HepG2 (cell line): ENCODE measurements around the gene LRSAM1. TPM values are rescaled to one million over a fixed set of nuclear protein-coding genes. Genes with fewer than 3 reads are reported as not detected.

Experiments used
- ATAC-seq: fragments of 200-7000 bp; cut with Tn5 transposase; 3 replicates; pipeline ENCODE4 v1.9.1; 2020; ENCODE audit warnings: mild to moderate bottlenecking, moderate library complexity
- BruUV-seq: library from RNA; stranded (reverse); fragments of 400-500 nt; replicated peaks from 2 replicates; lab custom pipeline; 2021; lab: Mats Ljungman, UMichigan
- CTCF ChIA-PET: fragments of 300-600 bp; formaldehyde crosslinking; extraction: SDS; loops from one replicate; lab custom pipeline; 2021; ENCODE audit warnings: low total read pairs, inconsistent platforms, low intra/inter-chr PET ratio; lab: Yijun Ruan, JAX
- POLR2A ChIA-PET: fragments of 350-600 bp; sonication (Branson Sonifier 250); formaldehyde crosslinking; loops from one replicate; lab custom pipeline; 2020; ENCODE audit warnings: antibody characterized with exemption, inconsistent platforms; lab: Yijun Ruan, JAX
- DNase-seq: peaks from one replicate; pipeline ENCODE4 v3.0.0-alpha.2; 2015; ENCODE audit warnings: low spot score
- FAIRE-seq: peaks from 3 replicates; lab custom pipeline; 2011; peaks lifted over from hg19 to GRCh38; lab: Jason Lieb, UNC
- H2AFZ ChIP-seq: one replicate; pipeline ENCODE4 v1.6.1; 2011; ENCODE audit warnings: low read length, inconsistent platforms
- H3K27ac ChIP-seq: fragments of 300-600 bp; 3 replicates; pipeline ENCODE4 v1.8.0; 2011; ENCODE audit warnings: mixed run types, mild to moderate bottlenecking, mixed read lengths, low read length, inconsistent platforms; ENCODE audit not compliant: insufficient read depth; ENCODE audit errors: extremely low read length
- H3K27me3 ChIP-seq, 2 experiments: fragments of 200-600 bp in 1 of 2; 2 replicates in 1 of 2; 3 replicates in 1 of 2; pipeline versions ENCODE4 v1.6.0 to v1.8.0; 2011; ENCODE audit warnings: low read length in 2 of 2, mild to moderate bottlenecking in 2 of 2, moderate library complexity in 2 of 2, inconsistent platforms in 1 of 2; ENCODE audit not compliant: insufficient read depth in 2 of 2, control insufficient read depth in 1 of 2
- H3K36me3 ChIP-seq, 2 experiments: fragments of 200-600 bp in 1 of 2; replicated peaks in 1 of 2; 2 replicates in 1 of 2; 3 replicates in 1 of 2; pipeline versions ENCODE4 v1.5.1 to v1.8.0; 2011; ENCODE audit warnings: low read length in 2 of 2, inconsistent platforms in 1 of 2; ENCODE audit not compliant: insufficient read depth in 2 of 2, control insufficient read depth in 1 of 2
- H3K4me1 ChIP-seq: 2 replicates; pipeline ENCODE4 v1.5.1; 2012; ENCODE audit warnings: low read length, inconsistent platforms; ENCODE audit not compliant: insufficient read depth
- H3K4me2 ChIP-seq: 2 replicates; pipeline ENCODE4 v1.6.0; 2011; ENCODE audit warnings: low read depth, low read length, inconsistent platforms
- H3K4me3 ChIP-seq, 3 experiments: fragments of 200-600 bp in 1 of 3; sonication (generic), shearing (Covaris generic) in 1 of 3; replicated peaks in 1 of 3; 2 replicates each; pipeline ENCODE4 v1.5.1; 2011 to 2016; ENCODE audit warnings: low read length in 3 of 3, inconsistent platforms in 2 of 3, low read depth in 2 of 3, mild to moderate bottlenecking in 2 of 3, control low read depth in 1 of 3, mixed read lengths in 1 of 3; ENCODE audit not compliant: insufficient read depth in 1 of 3
- H3K79me2 ChIP-seq: one replicate; pipeline ENCODE4 v1.6.1; 2011; ENCODE audit warnings: low read length, inconsistent platforms; ENCODE audit not compliant: insufficient read depth
- H3K9ac ChIP-seq: 2 replicates; pipeline ENCODE4 v1.6.0; 2011; ENCODE audit warnings: mild to moderate bottlenecking, low read depth, low read length, inconsistent platforms; ENCODE audit not compliant: insufficient read depth
- H3K9me3 ChIP-seq: 2 replicates; pipeline ENCODE4 v1.5.1; 2012; ENCODE audit warnings: mild to moderate bottlenecking, low read length
- H4K20me1 ChIP-seq: 2 replicates; pipeline ENCODE4 v1.6.0; 2011; ENCODE audit warnings: inconsistent platforms, mild to moderate bottlenecking, low read length, moderate library complexity; ENCODE audit not compliant: insufficient read depth
- CBX2 ChIP-seq, 2 experiments: fragments of 200-600 bp in 1 of 2; sonication (generic); formaldehyde crosslinking in 1 of 2; IDR thresholded peaks; 2 replicates each; pipeline versions ENCODE4 v1.7.0 to v1.8.1; 2018 to 2022; ENCODE audit warnings: low read depth in 2 of 2, low read length in 1 of 2, mild to moderate bottlenecking in 1 of 2, missing genetic modification reagents in 1 of 2
- ISX ChIP-seq: sonication (generic); formaldehyde crosslinking; conservative IDR thresholded peaks from 2 replicates; pipeline ENCODE4 v1.5.0; 2020; ENCODE audit warnings: missing genetic modification reagents
- KLF13 ChIP-seq: sonication (generic); formaldehyde crosslinking; IDR thresholded peaks from 2 replicates; pipeline ENCODE4 v1.4.0; 2020; ENCODE audit warnings: mild to moderate bottlenecking, missing genetic modification reagents
- MXD3 ChIP-seq: IDR thresholded peaks from 2 replicates; pipeline ENCODE4 v1.6.1; 2016; ENCODE audit warnings: mild to moderate bottlenecking, missing biosample characterization, missing genetic modification reagents
- NAIF1 ChIP-seq: sonication (generic); formaldehyde crosslinking; IDR thresholded peaks from 2 replicates; pipeline ENCODE4 v1.5.0; 2020; ENCODE audit warnings: mild to moderate bottlenecking, missing genetic modification reagents, borderline replicate concordance
- PAXIP1 ChIP-seq: sonication (generic); formaldehyde crosslinking; conservative IDR thresholded peaks from 2 replicates; pipeline ENCODE4 v1.4.0; 2020; ENCODE audit warnings: mild to moderate bottlenecking, missing genetic modification reagents, moderate library complexity
- RBAK ChIP-seq: sonication (generic); formaldehyde crosslinking; IDR thresholded peaks from 2 replicates; pipeline ENCODE4 v1.5.1; 2020; ENCODE audit warnings: mild to moderate bottlenecking, missing genetic modification reagents
- ZBTB37 ChIP-seq: sonication (generic); formaldehyde crosslinking; IDR thresholded peaks from 2 replicates; pipeline ENCODE4 v1.4.0; 2020; ENCODE audit warnings: mild to moderate bottlenecking, missing genetic modification reagents
- ZFAT ChIP-seq: sonication (generic); formaldehyde crosslinking; conservative IDR thresholded peaks from 2 replicates; pipeline ENCODE4 v1.8.1; 2023; ENCODE audit warnings: missing genetic modification reagents, inconsistent platforms
- ZNF614 ChIP-seq: IDR thresholded peaks from 2 replicates; pipeline ENCODE4 v1.6.1; 2018; ENCODE audit warnings: missing biosample characterization, missing genetic modification reagents, inconsistent platforms, borderline replicate concordance
- ZNF740 ChIP-seq: sonication (generic); formaldehyde crosslinking; IDR thresholded peaks from 2 replicates; pipeline ENCODE4 v1.4.0; 2020; ENCODE audit warnings: missing genetic modification reagents
- WGBS: methylation state at CpG from one replicate; pipeline ENCODE4 v1.1.6; 2017; ENCODE audit warnings: low lambda C conversion rate; 5-methylcytosine and 5-hydroxymethylcytosine counted together
- in situ Hi-C: cut with HindIII; loops from 2 replicates; pipeline ENCODE4 v1.10.0; 2017; ENCODE audit warnings: low pct_unique_long_range_greater_than_20kb; ENCODE audit not compliant: extremely low pct_ligation_motif_present
- intact Hi-C: fragments of 100-400 bp; cut with micrococcal nuclease; formaldehyde crosslinking; loops from one replicate; pipeline ENCODE4 v1.10.0; 2022; ENCODE audit not compliant: unreplicated experiment
- polyA plus RNA-seq, 8 experiments: library from polyadenylated mRNA; depleted of rRNA in 3 of 8; stranded (reverse) in 7 of 8; unstranded in 1 of 8; fragments of >200 nt; fragmentation: Illumina TruSeq in 4 of 8; extraction: Trizol in 4 of 8; gene quantifications; 2 replicates each; pipeline versions ENCODE4 v1.2.1 to v1.2.3, GENCODE V29; 2011 to 2016; ENCODE audit warnings: low read depth in 4 of 8, missing spikeins in 1 of 8, mixed read lengths in 1 of 8; ENCODE audit not compliant: insufficient read depth in 1 of 8
- total RNA-seq, 5 experiments: library from RNA; depleted of rRNA; stranded (reverse); fragments of >200 nt; fragmentation: Illumina TruSeq; extraction: Trizol; gene quantifications; 2 replicates each; pipeline ENCODE4 v1.2.3, GENCODE V29; 2016; ENCODE audit warnings: low read depth in 1 of 5

Gene LRSAM1
- total and polyA plus RNA-seq, 2 of the 13 experiments (the other 11 are each of a cell fraction or from before 2014, with no cell fraction given) = 8.7 to 10.2 TPM

- ATAC-seq (no peak), DNase-seq (no peak), FAIRE-seq (no peak)
- ChIA-PET POLR2A (no interaction called here), CTCF (no interaction called here)
- WGBS = 92% methylated on average over 12 of the region's 15 CpGs
- Histone ChIP-seq H3K79me2 (no peaks in the 10 kb centered on the region), H4K20me1 (no peaks in the 10 kb centered on the region), H3K9ac (no peak overlapping the region), H3K27ac (no peak overlapping the region), H3K9me3 (peaks cover 17% of the 10 kb centered on the region), H3K4me2 (no peak overlapping the region), H2AFZ (no peak overlapping the region), H3K36me3 (peaks cover 10 to 53% of the 10 kb centered on the region in 2 experiments; a peak in 3 of 5 replicates), H3K27me3 (no peaks in the 10 kb centered on the region), H3K4me3 (no peak overlapping the region), H3K4me1 (no peaks in the 10 kb centered on the region)
- intact Hi-C loops = no loop called here
- in situ Hi-C loops = no loop called here
- no TSS peak for BruUV-seq
- no peak for TF ChIP-seq ZNF740 (CRISPR knock-in tag)
- TF ChIP-seq CBX2 (IDR thresholded peaks at IDR 0.05; ENCODE audit: low read depth, low read length) = no peak
- TF ChIP-seq CBX2 (CRISPR knock-in tag; IDR thresholded peaks at IDR 0.05; ENCODE audit: low read depth) = no peak
- no peak for TF ChIP-seq ZNF614 (CRISPR knock-in tag)
- no peak for TF ChIP-seq ZFAT (CRISPR knock-in tag)
- no peak for TF ChIP-seq KLF13 (CRISPR knock-in tag)
Measured at GRCh38 chr9:127528422-127529251, 77.3 kb downstream of the LRSAM1 start.

GRCh38 chr9:127529671-127530070, 78.4 kb downstream of the LRSAM1 start:
- CTCF ChIA-PET = no interaction called here
- intact Hi-C loops (no loop called here), in situ Hi-C loops (no loop called here)
- Histone ChIP-seq H3K79me2 (no peaks in the 10 kb centered on the region), H3K27me3 (no peaks in the 10 kb centered on the region), H3K36me3 (peaks cover 7 to 43% of the 10 kb centered on the region in 2 experiments; a peak in 4 of 5 replicates), H3K4me2 (no peak overlapping the region), H3K27ac (no peak overlapping the region), H2AFZ (no peak overlapping the region), H3K9ac (no peak overlapping the region), H3K4me1 (no peaks in the 10 kb centered on the region), H3K4me3 (no peak overlapping the region), H4K20me1 (no peaks in the 10 kb centered on the region), H3K9me3 (peaks cover 13% of the 10 kb centered on the region)
- FAIRE-seq (no peak), DNase-seq (no peak), ATAC-seq (no peak)
- no TSS peak for BruUV-seq
- POLR2A ChIA-PET = no interaction called here
- WGBS = over 99% methylated on average over 4 of the region's 4 CpGs
- TF ChIP-seq MXD3 (no peak), PAXIP1 (CRISPR knock-in tag) (no peak), ISX (CRISPR knock-in tag) (no peak), RBAK (CRISPR knock-in tag) (no peak), NAIF1 (CRISPR knock-in tag) (no peak), ZBTB37 (CRISPR knock-in tag) (no peak)
